Smooth muscle cell of the brain vasculature (primary cell): ENCODE measurements around the gene RAX2.
"Not testable (repeated sequence)": the region's sequence is repeated elsewhere in the genome, so short reads cannot be mapped to it uniquely, and the experiment has no call there.

Source experiments
- DNase-seq: peaks from one replicate; pipeline ENCODE4 v3.0.0-alpha.2; 2012; ENCODE audit warnings: low read depth, low spot score

The RAX2 gene

DNA sequence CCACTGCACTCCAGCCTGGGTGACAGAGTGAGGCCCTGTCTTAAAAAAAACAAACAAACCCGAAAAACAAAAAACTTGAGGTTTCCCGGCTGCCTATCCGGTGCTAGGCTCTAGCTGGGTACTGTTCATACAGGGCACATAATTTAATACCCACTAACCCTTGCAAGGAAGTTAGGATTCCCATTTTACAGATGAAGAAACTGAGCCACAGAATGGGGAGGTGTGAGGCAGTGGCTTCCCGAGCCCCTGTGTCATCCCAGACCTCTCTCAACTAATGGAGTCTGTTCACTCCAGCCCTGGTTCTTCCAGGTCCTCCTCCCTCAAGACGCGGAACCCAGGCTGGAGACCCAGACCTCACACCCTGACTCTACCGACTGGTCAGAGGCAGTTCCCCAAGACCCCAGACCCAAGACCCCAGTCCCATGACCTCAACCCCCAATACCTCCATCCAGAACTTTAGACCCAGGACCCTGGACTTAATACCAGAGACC, 11.1 kb downstream of the RAX2 start:
- no peak for DNase-seq

GRCh38 chr19:3759482-3760254, 12.4 kb downstream of the RAX2 start:
- DNase-seq = no peak

GRCh38 chr19:3758297-3758696, 13.7 kb downstream of the RAX2 start:
- DNase-seq = not testable (repeated sequence)

- DNase-seq = not testable (repeated sequence)
These were observed 14.3 kb downstream of the RAX2 start for GRCh38 chr19:3757705-3758104.

DNA sequence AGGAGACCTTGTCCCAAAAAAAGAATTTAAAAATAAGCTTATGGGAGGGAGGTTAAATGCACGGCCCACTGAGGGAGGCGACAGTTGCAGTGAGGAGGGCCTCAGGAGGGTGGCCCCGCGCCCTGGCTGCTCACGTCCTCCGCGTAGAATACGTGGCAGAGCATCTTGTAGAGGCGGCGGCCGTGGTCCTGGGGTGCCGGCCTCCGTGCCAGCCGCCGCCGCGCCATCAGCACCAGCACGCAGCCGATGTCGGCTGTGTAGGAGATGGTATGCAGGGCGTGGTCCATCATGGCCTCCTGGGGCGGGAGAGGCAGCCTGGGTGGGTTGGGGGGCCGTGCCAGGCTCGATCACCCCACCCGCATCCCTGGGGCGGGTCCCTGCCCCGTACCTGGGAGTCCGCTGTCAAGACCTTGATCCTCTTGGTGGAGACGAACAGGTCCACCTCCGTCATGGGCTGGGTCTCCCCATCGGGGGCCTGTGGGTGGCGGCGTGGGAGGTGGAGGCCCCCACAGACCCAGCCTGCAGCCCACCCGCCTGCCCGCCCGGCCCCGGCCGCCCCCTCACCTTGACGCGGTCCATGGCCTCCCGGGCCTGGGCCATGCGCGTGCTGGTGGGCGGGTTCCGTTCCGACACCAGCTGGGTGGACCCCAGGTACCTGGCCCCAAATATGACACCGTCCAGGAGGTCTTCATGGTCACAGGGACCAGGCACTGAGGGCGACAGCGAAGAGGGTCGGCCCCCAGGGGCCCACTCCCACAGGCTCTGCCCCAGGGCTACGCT, 18.2 kb downstream of the RAX2 start:
- DNase-seq = no peak

- DNase-seq = no peak
These were observed 19.5 kb downstream of the RAX2 start for GRCh38 chr19:3752492-3752891.

- DNase-seq = no peak
These were observed 20.8 kb downstream of the RAX2 start for GRCh38 chr19:3751236-3751635.

- no peak for DNase-seq
These were observed 21.8 kb downstream of the RAX2 start for GRCh38 chr19:3750211-3750610.

- no peak for DNase-seq
These were observed 23.1 kb downstream of the RAX2 start for GRCh38 chr19:3748965-3749364.

GRCh38 chr19:3746371-3747056, 25.5 kb downstream of the RAX2 start:
- DNase-seq = no peak

DNA sequence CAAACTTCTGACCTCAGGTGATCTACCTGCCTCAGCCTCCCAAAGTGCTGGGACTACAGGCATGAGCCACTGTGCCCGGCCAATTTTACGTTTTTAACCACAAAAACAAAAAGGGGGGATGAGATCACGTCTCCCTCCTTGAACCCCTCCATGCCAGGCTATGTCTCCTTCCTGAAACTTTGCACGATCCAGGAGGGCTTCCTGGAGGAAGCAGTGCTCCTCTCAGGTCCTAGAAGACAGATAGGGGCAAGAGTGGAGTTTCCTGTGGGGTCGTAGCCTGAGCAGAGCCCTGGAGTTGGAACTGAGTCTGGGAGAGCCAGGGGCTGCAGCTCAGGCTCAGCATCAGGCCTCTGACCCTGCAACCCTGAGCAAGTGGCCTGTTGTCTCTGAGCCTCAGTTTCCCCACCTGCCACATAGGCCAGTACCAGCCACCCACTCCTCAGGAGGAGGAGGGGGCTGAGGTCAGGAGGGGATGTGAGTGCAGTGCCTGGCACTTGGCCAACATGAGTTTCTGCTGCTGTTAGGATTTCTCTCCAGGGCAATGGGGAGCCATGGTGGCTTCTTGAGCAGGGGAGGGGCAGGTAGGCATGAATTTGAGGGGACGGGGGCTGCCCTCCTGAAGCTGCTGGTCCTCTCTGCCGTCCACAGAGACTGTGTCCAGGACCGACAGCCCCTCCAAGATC, 26.5 kb downstream of the RAX2 start:
- no peak for DNase-seq

GRCh38 chr19:3743486-3743885, 28.5 kb downstream of the RAX2 start:
- no peak for DNase-seq

DNA sequence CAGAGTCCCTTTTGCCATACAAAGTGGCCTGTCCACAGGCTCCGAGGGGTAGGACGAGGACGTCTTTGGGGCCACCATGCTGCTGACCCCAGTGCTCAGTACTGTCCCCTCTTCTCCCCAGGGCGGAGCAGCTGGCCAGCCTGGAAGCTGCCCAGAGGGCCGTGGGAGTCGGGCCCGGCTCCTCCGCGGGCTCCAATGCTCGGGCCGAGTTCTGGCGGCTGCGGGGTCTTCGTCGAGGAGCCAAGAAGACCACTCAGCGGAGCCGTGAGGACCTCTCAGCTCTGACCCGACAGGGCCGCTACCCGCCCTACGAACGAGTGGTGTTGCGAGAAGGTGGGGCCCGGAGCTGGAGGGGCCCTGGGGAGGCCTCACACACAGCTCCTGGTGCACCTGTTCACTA, 31.6 kb downstream of the RAX2 start:
- DNase-seq = no peak

DNA sequence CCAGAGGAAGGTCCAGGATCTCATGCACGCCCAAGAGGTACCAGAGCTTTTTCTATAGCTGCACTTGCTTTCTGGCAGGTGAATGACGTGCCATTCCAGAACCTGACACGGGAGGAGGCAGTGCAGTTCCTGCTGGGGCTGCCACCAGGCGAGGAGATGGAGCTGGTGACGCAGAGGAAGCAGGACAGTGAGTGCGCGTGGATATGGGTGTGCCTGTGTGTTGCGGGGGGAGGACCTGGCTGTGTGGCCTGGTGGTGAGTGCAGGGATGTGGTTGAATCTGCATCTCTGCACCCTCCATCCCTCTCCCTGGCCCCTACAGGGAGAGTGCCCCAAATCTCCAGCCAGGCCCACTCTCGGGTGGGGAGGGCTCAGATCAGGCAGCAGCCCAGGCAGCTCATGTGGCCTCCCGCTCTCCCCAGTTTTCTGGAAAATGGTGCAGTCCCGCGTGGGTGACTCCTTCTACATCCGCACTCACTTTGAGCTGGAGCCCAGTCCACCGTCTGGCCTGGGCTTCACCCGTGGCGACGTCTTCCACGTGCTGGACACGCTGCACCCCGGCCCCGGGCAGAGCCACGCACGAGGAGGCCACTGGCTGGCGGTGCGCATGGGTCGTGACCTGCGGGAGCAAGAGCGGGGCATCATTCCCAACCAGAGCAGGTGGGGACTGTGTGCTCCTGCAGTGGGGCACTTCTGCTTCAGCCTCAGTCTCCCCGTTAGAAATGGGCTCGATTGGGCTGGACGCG, 33.4 kb downstream of the RAX2 start:
- DNase-seq = no peak

DNA sequence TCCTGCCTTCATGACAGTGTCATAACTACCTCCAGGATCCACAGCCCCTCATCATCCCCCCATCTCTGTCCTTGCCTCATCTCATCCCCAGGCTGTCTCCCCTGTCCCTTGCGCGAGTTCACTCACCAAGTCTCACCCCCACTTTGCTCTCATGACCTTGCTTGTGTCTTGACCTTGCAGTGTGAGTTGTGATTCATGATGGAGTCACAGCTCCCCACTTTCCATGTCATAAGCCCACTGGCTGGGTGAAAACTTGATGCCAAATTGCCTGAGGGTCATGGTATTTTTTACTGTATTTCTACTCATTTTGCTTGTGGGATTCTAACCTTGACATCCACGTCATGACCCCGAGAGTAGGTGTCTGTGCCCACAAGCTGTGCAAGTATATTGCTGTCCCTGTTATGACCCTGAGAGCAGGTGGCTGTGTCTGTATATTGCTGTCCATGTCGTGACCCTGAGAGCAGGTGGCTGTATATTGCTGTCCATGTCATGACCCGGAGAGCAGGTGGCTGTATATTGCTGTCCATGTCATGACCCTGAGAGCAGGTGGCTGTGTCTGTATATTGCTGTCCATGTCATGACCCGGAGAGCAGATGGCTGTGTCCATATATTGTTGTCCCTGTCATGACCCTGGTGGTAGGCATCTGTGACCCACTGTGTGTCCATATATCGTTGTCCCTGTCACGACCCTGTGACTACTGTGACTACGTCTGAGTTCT, 34.4 kb downstream of the RAX2 start:
- no peak for DNase-seq

GRCh38 chr19:3736106-3736724, 35.8 kb downstream of the RAX2 start:
- no peak for DNase-seq

- DNase-seq = no peak
These were observed 37.8 kb downstream of the RAX2 start for GRCh38 chr19:3734310-3734600.

DNA sequence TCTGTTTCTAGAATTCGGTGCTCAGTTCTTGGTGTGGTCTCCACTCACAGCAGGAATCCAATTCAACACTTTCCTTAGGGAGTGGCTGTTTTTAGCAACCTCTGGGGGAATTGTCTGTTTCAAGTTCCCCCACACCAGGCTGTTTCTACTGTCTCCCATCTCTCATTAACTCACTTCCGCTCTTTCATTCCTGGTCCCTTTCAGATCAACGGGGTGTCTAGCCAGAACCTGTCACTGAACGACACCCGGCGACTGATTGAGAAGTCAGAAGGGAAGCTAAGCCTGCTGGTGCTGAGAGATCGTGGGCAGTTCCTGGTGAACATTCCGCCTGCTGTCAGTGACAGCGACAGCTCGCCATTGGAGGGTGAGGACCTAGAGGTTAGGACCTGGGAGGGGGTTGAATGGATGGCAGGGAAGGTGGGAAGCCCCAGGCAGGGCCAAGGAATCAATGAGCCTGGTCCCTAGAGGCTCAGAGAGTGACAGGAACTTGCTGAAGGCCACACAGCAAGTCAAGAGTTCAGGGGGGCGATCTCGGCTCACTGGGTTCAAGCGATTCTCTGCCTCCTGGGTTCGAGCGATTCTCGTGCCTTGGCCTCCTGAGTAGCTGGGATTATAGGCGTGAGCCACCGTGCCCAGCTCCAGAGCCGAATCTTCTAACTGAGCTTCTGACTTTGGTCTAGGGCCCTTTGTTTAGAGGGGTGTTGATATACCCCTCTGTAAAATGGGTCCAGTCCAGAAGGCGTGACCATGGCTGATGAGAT, 38.3 kb downstream of the RAX2 start:
- no peak for DNase-seq

DNA sequence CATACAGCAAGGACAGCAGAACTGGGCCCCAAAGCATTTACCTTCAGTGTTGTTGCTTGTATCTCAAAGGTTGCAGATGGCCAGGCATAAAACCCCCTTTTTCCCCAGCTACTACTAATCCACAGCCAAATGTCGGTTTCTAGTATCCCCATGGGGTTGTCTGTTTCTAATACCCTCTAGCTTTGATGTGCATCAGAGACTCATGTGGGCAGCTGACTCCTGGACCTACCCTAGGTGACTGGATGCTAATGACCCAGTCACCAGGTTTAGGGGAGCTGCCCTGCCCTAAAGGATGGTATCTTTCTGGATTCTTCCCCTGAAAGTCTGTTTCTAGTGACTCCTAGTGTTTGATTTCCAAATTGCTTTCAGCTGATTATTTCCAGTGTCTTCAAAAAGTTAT, 39.9 kb downstream of the RAX2 start:
- no peak for DNase-seq
